ENCODE data around the gene ADRA1B. TPM values are rescaled to one million over a fixed set of nuclear protein-coding genes. Genes with fewer than 3 reads are reported as not detected.

The ADRA1B gene
- total and polyA plus RNA-seq, 2 donors (not counting 3 experiments of a cell fraction or from before 2014, with no cell fraction given) = 0.77 TPM; not detected in 1

DNA sequence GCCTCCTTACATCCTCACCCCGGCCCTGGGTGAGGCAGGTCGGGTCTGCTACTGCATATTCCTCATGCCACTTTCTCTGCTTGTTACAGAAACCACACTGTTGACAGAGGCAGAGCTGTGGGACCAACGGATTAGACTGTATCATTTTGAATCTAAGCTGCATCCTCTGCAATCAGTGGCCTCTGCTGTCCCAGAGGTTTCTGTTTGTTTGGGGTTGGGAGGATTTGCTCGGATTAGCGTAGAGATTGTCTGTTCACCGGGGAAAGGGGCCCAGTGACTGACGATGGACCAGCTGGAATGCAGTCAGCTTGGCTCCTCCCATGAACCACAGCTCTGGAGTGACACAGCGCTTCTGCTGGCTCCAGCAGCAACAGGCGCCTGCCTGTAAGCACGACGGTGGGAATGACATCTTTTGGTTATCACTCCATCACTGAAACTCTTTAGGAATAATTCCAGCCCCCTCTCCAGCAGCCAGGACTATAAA is 37.3 kb upstream of the ADRA1B start:
- Histone ChIP-seq H2AFZ (ENCODE audit: low read depth, low read length) (no peak overlapping the region), H3K9me1 (replicated peaks; ENCODE audit: control insufficient read depth, extremely low read depth, insufficient read depth, low read length) (no peaks in the 10 kb centered on the region), H3K36me3 (ENCODE audit: control insufficient read depth in 2 of 2, extremely low read depth in 1 of 2, insufficient read depth in 2 of 2, low read length in 2 of 2) (no peaks in the 10 kb centered on the region), H3K27ac (ENCODE audit: insufficient read depth, low read depth, low read length) (no peak overlapping the region), H3K4me3 (replicated peaks in 1 of 3; ENCODE audit: insufficient read depth in 1 of 3, low read depth in 1 of 3, low read length in 3 of 3) (no peak overlapping the region), H4K20me1 (replicated peaks; ENCODE audit: control insufficient read depth, extremely low read depth, insufficient read depth, low read length) (no peaks in the 10 kb centered on the region), H3K27me3 (ENCODE audit: control insufficient read depth in 2 of 2, insufficient read depth in 2 of 2, low read length in 2 of 2) (no peaks in the 10 kb centered on the region), H3K79me2 (ENCODE audit: control insufficient read depth, insufficient read depth, low read length) (no peaks in the 10 kb centered on the region), H3K4me2 (ENCODE audit: insufficient read depth, low read length) (no peak overlapping the region), H3K9ac (replicated peaks; ENCODE audit: extremely low read depth, insufficient read depth, low read length) (no peak overlapping the region), H3K9me3 (replicated peaks; ENCODE audit: control insufficient read depth, insufficient read depth, low read length) (no peaks in the 10 kb centered on the region), H3K4me1 (ENCODE audit: control insufficient read depth, extremely low read depth, insufficient read depth, low read length) (no peaks in the 10 kb centered on the region)
- TF ChIP-seq JUN (IDR thresholded peaks at IDR 0.05; ENCODE audit: borderline replicate concordance, insufficient read depth, insufficient read length, low read depth) (no peak), FOS (IDR thresholded peaks at IDR 0.05; ENCODE audit: borderline replicate concordance, insufficient read depth, low read length) (no peak), MYC (IDR thresholded peaks at IDR 0.05; ENCODE audit: low read depth, low read length) (no peak), EZH2 (IDR thresholded peaks at IDR 0.05; ENCODE audit: borderline replicate concordance, low read depth, low read length, severe bottlenecking) (no peak), POLR2AphosphoS5 (IDR thresholded peaks at IDR 0.05; ENCODE audit: insufficient read depth, low read depth, low read length) (no peak), GATA2 (IDR thresholded peaks at IDR 0.05; ENCODE audit: insufficient read depth, insufficient read length, low read depth, low read length) (no peak)
- TF ChIP-seq, protein P1, sequence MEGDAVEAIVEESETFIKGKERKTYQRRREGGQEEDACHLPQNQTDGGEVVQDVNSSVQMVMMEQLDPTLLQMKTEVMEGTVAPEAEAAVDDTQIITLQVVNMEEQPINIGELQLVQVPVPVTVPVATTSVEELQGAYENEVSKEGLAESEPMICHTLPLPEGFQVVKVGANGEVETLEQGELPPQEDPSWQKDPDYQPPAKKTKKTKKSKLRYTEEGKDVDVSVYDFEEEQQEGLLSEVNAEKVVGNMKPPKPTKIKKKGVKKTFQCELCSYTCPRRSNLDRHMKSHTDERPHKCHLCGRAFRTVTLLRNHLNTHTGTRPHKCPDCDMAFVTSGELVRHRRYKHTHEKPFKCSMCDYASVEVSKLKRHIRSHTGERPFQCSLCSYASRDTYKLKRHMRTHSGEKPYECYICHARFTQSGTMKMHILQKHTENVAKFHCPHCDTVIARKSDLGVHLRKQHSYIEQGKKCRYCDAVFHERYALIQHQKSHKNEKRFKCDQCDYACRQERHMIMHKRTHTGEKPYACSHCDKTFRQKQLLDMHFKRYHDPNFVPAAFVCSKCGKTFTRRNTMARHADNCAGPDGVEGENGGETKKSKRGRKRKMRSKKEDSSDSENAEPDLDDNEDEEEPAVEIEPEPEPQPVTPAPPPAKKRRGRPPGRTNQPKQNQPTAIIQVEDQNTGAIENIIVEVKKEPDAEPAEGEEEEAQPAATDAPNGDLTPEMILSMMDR (IDR thresholded peaks at IDR 0.05; ENCODE audit: extremely low read depth in 1 of 2, insufficient read depth in 1 of 2, low read depth in 1 of 2, low read length in 2 of 2) = no peak
- TF ChIP-seq, protein P2, sequence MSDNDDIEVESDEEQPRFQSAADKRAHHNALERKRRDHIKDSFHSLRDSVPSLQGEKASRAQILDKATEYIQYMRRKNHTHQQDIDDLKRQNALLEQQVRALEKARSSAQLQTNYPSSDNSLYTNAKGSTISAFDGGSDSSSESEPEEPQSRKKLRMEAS (IDR thresholded peaks at IDR 0.05; ENCODE audit: insufficient read depth, insufficient read length) = no peak
- FAIRE-seq = no peak
- ChIA-PET POLR2A (no interaction called here), CTCF (interaction anchor here (0.8 to 1.6 kb wide), 2 partner anchors 12 to 25 kb away, joined by 3 read pairs; no protein-coding TSS in a partner anchor)
- intact Hi-C loops (cut with micrococcal nuclease) = no loop called here
- no peak for DNase-seq (ENCODE audit: low read depth, low spot score)
- BruUV-seq (replicated peaks) = no TSS peak
- dilution Hi-C loops (cut with MboI; ENCODE audit: extremely low pct_ligation_motif_present, low sequenced_read_pairs) = no loop called here
